SK-N-SH treated with all-trans-retinoic acid at 6 μM for 48 hours (cell line): ENCODE measurements around the gene SLC2A4RG.

Experiments
- ATAC-seq: fragments of 200-7000 bp; cut with Tn5 transposase; 3 replicates; pipeline ENCODE4 v1.9.1; 2020; ENCODE audit warnings: mild to moderate bottlenecking, moderate library complexity
- ARNTL ChIP-seq: fragments of 450-650 bp; formaldehyde crosslinking; IDR thresholded peaks from 2 replicates; pipeline ENCODE4 v1.5.0; 2020; ENCODE audit warnings: low read depth, mild to moderate bottlenecking, moderate library complexity, borderline replicate concordance
- BACH2 ChIP-seq: fragments of 250-450 bp; sonication (Bioruptor Pico); IDR thresholded peaks from 2 replicates; pipeline ENCODE4 v1.9.0; 2021; ENCODE audit warnings: mild to moderate bottlenecking, borderline replicate concordance
- CSDC2 ChIP-seq: fragments of 250-450 bp; sonication (Bioruptor Pico); IDR thresholded peaks from 2 replicates; pipeline ENCODE4 v1.5.0; 2020; ENCODE audit warnings: mild to moderate bottlenecking, moderate library complexity
- ESRRG ChIP-seq: fragments of 250-450 bp; sonication (Bioruptor Pico); IDR thresholded peaks from 2 replicates; pipeline ENCODE4 v1.6.1; 2021; ENCODE audit warnings: mild to moderate bottlenecking
- GLIS3 ChIP-seq: fragments of 250-450 bp; sonication (Bioruptor Pico); IDR thresholded peaks from 2 replicates; pipeline ENCODE4 v1.5.0; 2020; ENCODE audit warnings: mild to moderate bottlenecking, moderate library complexity
- ISL1 ChIP-seq: fragments of 250-450 bp; sonication (Bioruptor Pico); IDR thresholded peaks from 2 replicates; pipeline ENCODE4 v2.1.2; 2022; ENCODE audit warnings: mild to moderate bottlenecking, moderate library complexity
- PPARA ChIP-seq: fragments of 250-450 bp; sonication (Bioruptor Pico); IDR thresholded peaks from 2 replicates; pipeline ENCODE4 v1.5.0; 2020; ENCODE audit warnings: mild to moderate bottlenecking, borderline replicate concordance
- RARB ChIP-seq: fragments of 250-450 bp; sonication (Bioruptor Pico); IDR thresholded peaks from 2 replicates; pipeline ENCODE4 v1.8.0; 2021; ENCODE audit warnings: mild to moderate bottlenecking, moderate library complexity
- TOX ChIP-seq: fragments of 250-450 bp; sonication (Bioruptor Pico); IDR thresholded peaks from 2 replicates; pipeline ENCODE4 v1.8.0; 2021; ENCODE audit warnings: mild to moderate bottlenecking, moderate library complexity, borderline replicate concordance
- ZC3H10 ChIP-seq: fragments of 250-450 bp; sonication (Bioruptor Pico); IDR thresholded peaks from 2 replicates; pipeline ENCODE4 v1.5.1; 2021; ENCODE audit warnings: mild to moderate bottlenecking, moderate library complexity
- ZFP3 ChIP-seq: fragments of 250-450 bp; sonication (Bioruptor Pico); IDR thresholded peaks from 2 replicates; pipeline ENCODE4 v1.5.0; 2020; ENCODE audit warnings: mild to moderate bottlenecking, moderate library complexity
- ZFP30 ChIP-seq: fragments of 450-650 bp; formaldehyde crosslinking; IDR thresholded peaks from 2 replicates; pipeline ENCODE4 v1.5.0; 2022; ENCODE audit warnings: mild to moderate bottlenecking, moderate library complexity
- ZNF565 ChIP-seq: fragments of 450-650 bp; formaldehyde crosslinking; conservative IDR thresholded peaks from 2 replicates; pipeline ENCODE4 v1.5.0; 2020; ENCODE audit warnings: low read depth, mild to moderate bottlenecking, moderate library complexity
- ZNF8 ChIP-seq: fragments of 450-650 bp; formaldehyde crosslinking; IDR thresholded peaks from 2 replicates; pipeline ENCODE4 v1.5.0; 2020; ENCODE audit warnings: mild to moderate bottlenecking, moderate library complexity
- TF ChIP-seq, protein P1 (sequence below): fragments of 250-450 bp; sonication (Bioruptor Pico); IDR thresholded peaks from 2 replicates; pipeline ENCODE4 v1.5.0; 2020; ENCODE audit warnings: mild to moderate bottlenecking, moderate library complexity
- TF ChIP-seq, protein P2 (sequence below): fragments of 250-450 bp; sonication (Bioruptor Pico); IDR thresholded peaks from 2 replicates; pipeline ENCODE4 v1.5.1; 2020; ENCODE audit warnings: low read depth, mild to moderate bottlenecking, moderate library complexity
- TF ChIP-seq, protein P3 (sequence below): fragments of 250-450 bp; sonication (Bioruptor Pico); IDR thresholded peaks from 2 replicates; pipeline ENCODE4 v1.8.0; 2020; ENCODE audit warnings: mild to moderate bottlenecking, moderate library complexity, borderline replicate concordance

Gene SLC2A4RG

GRCh38 chr20:63783970-63784369 lies 44.4 kb downstream of the SLC2A4RG start:
- ATAC-seq: no peak
- TF ChIP-seq ZNF565 (CRISPR knock-in tag) (no peak), ZFP30 (CRISPR knock-in tag) (no peak), PPARA (CRISPR knock-in tag) (no peak), ARNTL (no peak), RARB (CRISPR knock-in tag) (no peak), ZNF8 (CRISPR knock-in tag) (no peak)
- TF ChIP-seq, protein P1, sequence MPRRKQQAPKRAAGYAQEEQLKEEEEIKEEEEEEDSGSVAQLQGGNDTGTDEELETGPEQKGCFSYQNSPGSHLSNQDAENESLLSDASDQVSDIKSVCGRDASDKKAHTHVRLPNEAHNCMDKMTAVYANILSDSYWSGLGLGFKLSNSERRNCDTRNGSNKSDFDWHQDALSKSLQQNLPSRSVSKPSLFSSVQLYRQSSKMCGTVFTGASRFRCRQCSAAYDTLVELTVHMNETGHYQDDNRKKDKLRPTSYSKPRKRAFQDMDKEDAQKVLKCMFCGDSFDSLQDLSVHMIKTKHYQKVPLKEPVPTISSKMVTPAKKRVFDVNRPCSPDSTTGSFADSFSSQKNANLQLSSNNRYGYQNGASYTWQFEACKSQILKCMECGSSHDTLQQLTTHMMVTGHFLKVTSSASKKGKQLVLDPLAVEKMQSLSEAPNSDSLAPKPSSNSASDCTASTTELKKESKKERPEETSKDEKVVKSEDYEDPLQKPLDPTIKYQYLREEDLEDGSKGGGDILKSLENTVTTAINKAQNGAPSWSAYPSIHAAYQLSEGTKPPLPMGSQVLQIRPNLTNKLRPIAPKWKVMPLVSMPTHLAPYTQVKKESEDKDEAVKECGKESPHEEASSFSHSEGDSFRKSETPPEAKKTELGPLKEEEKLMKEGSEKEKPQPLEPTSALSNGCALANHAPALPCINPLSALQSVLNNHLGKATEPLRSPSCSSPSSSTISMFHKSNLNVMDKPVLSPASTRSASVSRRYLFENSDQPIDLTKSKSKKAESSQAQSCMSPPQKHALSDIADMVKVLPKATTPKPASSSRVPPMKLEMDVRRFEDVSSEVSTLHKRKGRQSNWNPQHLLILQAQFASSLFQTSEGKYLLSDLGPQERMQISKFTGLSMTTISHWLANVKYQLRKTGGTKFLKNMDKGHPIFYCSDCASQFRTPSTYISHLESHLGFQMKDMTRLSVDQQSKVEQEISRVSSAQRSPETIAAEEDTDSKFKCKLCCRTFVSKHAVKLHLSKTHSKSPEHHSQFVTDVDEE (CRISPR knock-in tag): no peak

DNA sequence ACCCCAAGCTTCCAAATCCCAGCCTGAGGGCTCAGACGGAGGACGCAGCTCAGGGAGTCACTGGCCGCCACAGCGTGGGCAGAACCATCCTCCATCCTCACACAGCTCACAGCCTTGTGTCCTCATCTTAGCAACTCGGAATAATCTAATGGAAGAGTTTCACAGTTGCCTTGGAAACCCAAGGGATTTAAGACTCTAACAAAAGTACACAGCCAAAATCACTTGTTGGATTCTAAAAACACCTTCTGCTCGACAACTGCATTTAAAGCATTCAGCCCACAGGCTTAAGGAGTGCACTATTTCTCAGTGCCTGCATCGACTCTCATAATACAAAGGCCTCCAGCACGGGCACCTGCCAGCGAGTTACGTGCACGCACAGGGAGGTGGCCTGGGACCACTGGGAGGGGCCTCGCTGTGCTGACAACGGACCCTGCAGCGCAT lies 46.1 kb downstream of the SLC2A4RG start:
- TF ChIP-seq ZC3H10: no peak
- TF ChIP-seq ESRRG (CRISPR knock-in tag): no peak
- TF ChIP-seq ZNF8 (CRISPR knock-in tag): no peak
- TF ChIP-seq ZFP30 (CRISPR knock-in tag): no peak
- no peak for TF ChIP-seq CSDC2 (CRISPR knock-in tag)
- no peak for ATAC-seq

GRCh38 chr20:63787302-63787701 lies 47.7 kb downstream of the SLC2A4RG start:
- ATAC-seq: no peak
- TF ChIP-seq ZC3H10 (no peak), ESRRG (CRISPR knock-in tag) (no peak), ZFP30 (CRISPR knock-in tag) (no peak), ZFP3 (CRISPR knock-in tag) (no peak), ZNF8 (CRISPR knock-in tag) (no peak), GLIS3 (no peak)
- TF ChIP-seq, protein P2, sequence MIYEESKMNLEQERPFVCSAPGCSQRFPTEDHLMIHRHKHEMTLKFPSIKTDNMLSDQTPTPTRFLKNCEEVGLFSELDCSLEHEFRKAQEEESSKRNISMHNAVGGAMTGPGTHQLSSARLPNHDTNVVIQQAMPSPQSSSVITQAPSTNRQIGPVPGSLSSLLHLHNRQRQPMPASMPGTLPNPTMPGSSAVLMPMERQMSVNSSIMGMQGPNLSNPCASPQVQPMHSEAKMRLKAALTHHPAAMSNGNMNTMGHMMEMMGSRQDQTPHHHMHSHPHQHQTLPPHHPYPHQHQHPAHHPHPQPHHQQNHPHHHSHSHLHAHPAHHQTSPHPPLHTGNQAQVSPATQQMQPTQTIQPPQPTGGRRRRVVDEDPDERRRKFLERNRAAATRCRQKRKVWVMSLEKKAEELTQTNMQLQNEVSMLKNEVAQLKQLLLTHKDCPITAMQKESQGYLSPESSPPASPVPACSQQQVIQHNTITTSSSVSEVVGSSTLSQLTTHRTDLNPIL (CRISPR knock-in tag): no peak
- TF ChIP-seq, protein P3, sequence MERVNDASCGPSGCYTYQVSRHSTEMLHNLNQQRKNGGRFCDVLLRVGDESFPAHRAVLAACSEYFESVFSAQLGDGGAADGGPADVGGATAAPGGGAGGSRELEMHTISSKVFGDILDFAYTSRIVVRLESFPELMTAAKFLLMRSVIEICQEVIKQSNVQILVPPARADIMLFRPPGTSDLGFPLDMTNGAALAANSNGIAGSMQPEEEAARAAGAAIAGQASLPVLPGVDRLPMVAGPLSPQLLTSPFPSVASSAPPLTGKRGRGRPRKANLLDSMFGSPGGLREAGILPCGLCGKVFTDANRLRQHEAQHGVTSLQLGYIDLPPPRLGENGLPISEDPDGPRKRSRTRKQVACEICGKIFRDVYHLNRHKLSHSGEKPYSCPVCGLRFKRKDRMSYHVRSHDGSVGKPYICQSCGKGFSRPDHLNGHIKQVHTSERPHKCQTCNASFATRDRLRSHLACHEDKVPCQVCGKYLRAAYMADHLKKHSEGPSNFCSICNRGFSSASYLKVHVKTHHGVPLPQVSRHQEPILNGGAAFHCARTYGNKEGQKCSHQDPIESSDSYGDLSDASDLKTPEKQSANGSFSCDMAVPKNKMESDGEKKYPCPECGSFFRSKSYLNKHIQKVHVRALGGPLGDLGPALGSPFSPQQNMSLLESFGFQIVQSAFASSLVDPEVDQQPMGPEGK: no peak
- TF ChIP-seq, protein P1 (CRISPR knock-in tag): no peak

DNA sequence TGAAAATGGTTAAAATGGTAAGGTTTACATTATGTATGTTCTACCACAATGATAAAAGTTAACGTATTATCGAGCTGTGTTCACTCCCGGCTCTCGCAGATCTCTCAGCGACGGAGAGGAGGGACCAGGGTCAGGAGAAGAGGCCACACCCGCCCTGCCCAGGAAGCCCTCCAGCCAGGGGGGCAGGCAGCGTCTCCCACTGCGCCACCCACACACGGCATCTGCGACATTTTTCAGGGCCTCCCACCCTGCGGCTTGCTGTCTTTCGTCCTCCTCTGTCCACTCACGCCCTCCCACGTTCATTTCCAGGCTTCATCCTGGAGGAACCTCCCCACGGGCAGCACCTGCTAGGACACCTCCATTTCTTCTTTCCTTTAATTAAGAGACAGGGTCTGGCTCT lies 48.2 kb downstream of the SLC2A4RG start:
- ATAC-seq: no peak
- TF ChIP-seq, protein P3: no peak
- TF ChIP-seq BACH2 (CRISPR knock-in tag): no peak
- TF ChIP-seq TOX (CRISPR knock-in tag): no peak
- TF ChIP-seq ISL1 (CRISPR knock-in tag): no peak
- TF ChIP-seq, all 23 proteins: peak for 0
